Measurements from ENCODE around the gene MESP1. TPM values are rescaled to one million over a fixed set of nuclear protein-coding genes. Genes with fewer than 3 reads are reported as not detected.

MESP1 gene
- polyA plus RNA-seq, 10 donors: 0.18 to 1.3 (median 1.1) TPM; not detected in 1

- no peak for DNase-seq
Observed at GRCh38 chr15:89731275-89731674, 19.8 kb downstream of the MESP1 start.

- DNase-seq: no peak
Observed at GRCh38 chr15:89728254-89728653, 22.8 kb downstream of the MESP1 start.

GRCh38 chr15:89725064-89725463 is 26.0 kb downstream of the MESP1 start:
- DNase-seq: no peak

GRCh38 chr15:89724621-89725020 is 26.4 kb downstream of the MESP1 start:
- DNase-seq: no peak

GRCh38 chr15:89723031-89723430 is 28.0 kb downstream of the MESP1 start:
- no peak for DNase-seq

GRCh38 chr15:89714775-89715174 is 36.3 kb downstream of the MESP1 start:
- DNase-seq: no peak

GRCh38 chr15:89707577-89707976 is 43.5 kb downstream of the MESP1 start:
- no peak for DNase-seq

- DNase-seq: peak in 1 of 3 donors; percentile 16
Observed at GRCh38 chr15:89704411-89704810, 46.6 kb downstream of the MESP1 start.

Other genes starting within 250 kb of the MESP1 start
- 1 to 10 TPM; 3.4 to 7.3 (median 4.6) TPM for gene TICRR, start 175.8 kb downstream of the MESP1 start, polyA plus RNA-seq (ENCODE audit: insufficient read length in 10 of 10)
- 10 to 100 TPM in 1 of 10 donors, 1 to 10 TPM in 9; 3.9 to 10.5 (median 5.4) TPM for gene KIF7, start 95.8 kb downstream of the MESP1 start, polyA plus RNA-seq (ENCODE audit: insufficient read length in 10 of 10)
- gene PLIN1, start 71.9 kb downstream of the MESP1 start, polyA plus RNA-seq (ENCODE audit: insufficient read length in 10 of 10): 1 to 10 TPM in 2 of 10 donors, under 1 TPM in 7, not detected in 1; 0.11 to 3.3 (median 0.30) TPM
- gene PEX11A, start 60.5 kb downstream of the MESP1 start, polyA plus RNA-seq (ENCODE audit: insufficient read length in 10 of 10): 1 to 10 TPM; 3.0 to 7.0 (median 4.9) TPM
- gene WDR93, start 60.4 kb downstream of the MESP1 start, polyA plus RNA-seq (ENCODE audit: insufficient read length in 10 of 10): under 1 TPM; 0.07 to 0.37 (median 0.14) TPM
- under 1 TPM; 0.13 to 0.65 (median 0.30) TPM for gene MESP2, start 25.1 kb upstream of the MESP1 start, polyA plus RNA-seq (ENCODE audit: insufficient read length in 10 of 10)
- gene ANPEP, start 63.6 kb upstream of the MESP1 start, polyA plus RNA-seq (ENCODE audit: insufficient read length in 10 of 10): 10 to 100 TPM in 5 of 10 donors, 1 to 10 TPM in 5; 4.6 to 21.3 (median 9.8) TPM
- gene AP3S2, start 142.7 kb upstream of the MESP1 start, polyA plus RNA-seq (ENCODE audit: insufficient read length in 10 of 10): 10 to 100 TPM; 23.0 to 36.5 (median 29.1) TPM
- gene ARPIN, start 161.7 kb upstream of the MESP1 start, polyA plus RNA-seq (ENCODE audit: insufficient read length in 10 of 10): 10 to 100 TPM; 14.4 to 22.9 (median 17.3) TPM